Measurements from ENCODE around the gene ARHGEF4. TPM values are rescaled to one million over a fixed set of nuclear protein-coding genes. Genes with fewer than 3 reads are reported as not detected.
A peak's percentile ranks its signal among the peaks of the same experiment; 100 is the strongest.
"Not testable (repeated sequence)": the region's sequence is repeated elsewhere in the genome, so short reads cannot be mapped to it uniquely, and the experiment has no call there.

The ARHGEF4 gene
- total and polyA plus RNA-seq, 3 experiments from 2014 or later = 0.51 to 5.3 (median 1.2) TPM

GRCh38 chr2:130901626-130902025 lies 64.9 kb downstream of the ARHGEF4 start:
- H3K9me3 ChIP-seq (ENCODE audit: low read length); H3K4me3 Mint-ChIP-seq; H3K27me3 ChIP-seq (ENCODE audit: insufficient read depth, low read length, poor library complexity, severe bottlenecking); POLR2A ChIA-PET; H3K27ac Mint-ChIP-seq; H3K4me1 Mint-ChIP-seq; H3K36me3 Mint-ChIP-seq; CTCF ChIA-PET; H3K27ac ChIP-seq (ENCODE audit: low read depth, low read length); H3K4me3 ChIP-seq (ENCODE audit: low read length); H3K4me1 ChIP-seq (ENCODE audit: insufficient read depth, low read length); H3K36me3 ChIP-seq (ENCODE audit: insufficient read depth, low read length); DNase-seq; H3K9me3 Mint-ChIP-seq: not testable (repeated sequence)
- H3K27me3 Mint-ChIP-seq = peaks cover 10 to 24% of the 10 kb centered on the region in 2 donors

GRCh38 chr2:130908832-130909231 lies 72.1 kb downstream of the ARHGEF4 start:
- DNase-seq = no peak
- Mint-ChIP-seq H3K9me3 (peaks cover 0 to 3% (median 0%) of the 10 kb centered on the region in 5 donors), H3K4me1 (no peaks in the 10 kb centered on the region), H3K4me3 (no peak overlapping the region), H3K27me3 (peaks cover 13 to 29% of the 10 kb centered on the region in 2 donors), H3K36me3 (peaks cover 0 to 6% (median 0%) of the 10 kb centered on the region in 3 donors), H3K27ac (no peak overlapping the region)
- H3K9me3 ChIP-seq (ENCODE audit: low read length) = no peaks in the 10 kb centered on the region
- ChIA-PET POLR2A (no interaction called here), CTCF (no interaction called here)
- H3K27ac ChIP-seq (ENCODE audit: low read depth, low read length) = no peak overlapping the region
- H3K4me3 ChIP-seq (ENCODE audit: low read length) = no peak overlapping the region
- peaks cover 3% of the 10 kb centered on the region for H3K27me3 ChIP-seq (ENCODE audit: insufficient read depth, low read length, poor library complexity, severe bottlenecking)
- no peaks in the 10 kb centered on the region for H3K36me3 ChIP-seq (ENCODE audit: insufficient read depth, low read length)
- no peaks in the 10 kb centered on the region for H3K4me1 ChIP-seq (ENCODE audit: insufficient read depth, low read length)

DNA sequence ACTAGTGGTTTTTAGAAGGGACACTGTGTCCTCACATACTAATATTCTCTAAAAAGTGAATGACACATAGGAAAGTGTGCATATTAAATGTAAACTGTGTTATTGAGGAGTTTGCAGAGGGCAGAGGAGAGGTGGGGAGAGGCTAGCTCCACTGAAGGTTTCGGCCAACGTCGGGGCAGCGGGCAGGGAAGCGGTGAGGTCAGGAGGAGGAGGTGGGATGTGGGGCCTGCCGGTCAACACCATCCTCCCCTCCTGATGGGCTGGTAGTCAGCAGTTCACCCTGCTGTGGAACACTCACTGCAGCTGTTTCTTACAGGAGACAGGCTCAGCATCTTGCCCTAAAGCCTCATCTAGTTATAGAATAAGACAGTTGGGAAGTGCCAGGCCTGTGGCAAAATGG lies 74.2 kb downstream of the ARHGEF4 start:
- Mint-ChIP-seq H3K4me3 (no peak overlapping the region), H3K27ac (no peak overlapping the region), H3K27me3 (peaks cover 16 to 34% of the 10 kb centered on the region in 2 donors), H3K36me3 (peaks cover 0 to 6% (median 0%) of the 10 kb centered on the region in 3 donors), H3K9me3 (peaks cover 0 to 3% (median 0%) of the 10 kb centered on the region in 5 donors), H3K4me1 (no peaks in the 10 kb centered on the region)
- Histone ChIP-seq H3K36me3 (ENCODE audit: insufficient read depth, low read length) (no peaks in the 10 kb centered on the region), H3K27ac (ENCODE audit: low read depth, low read length) (no peak overlapping the region), H3K4me1 (ENCODE audit: insufficient read depth, low read length) (no peaks in the 10 kb centered on the region), H3K4me3 (ENCODE audit: low read length) (no peak overlapping the region), H3K27me3 (ENCODE audit: insufficient read depth, low read length, poor library complexity, severe bottlenecking) (peaks cover 3% of the 10 kb centered on the region), H3K9me3 (ENCODE audit: low read length) (no peaks in the 10 kb centered on the region)
- ChIA-PET POLR2A (no interaction called here), CTCF (no interaction called here)
- DNase-seq = no peak

- no peak overlapping the region for H3K4me3 Mint-ChIP-seq
- ChIA-PET CTCF (no interaction called here), POLR2A (no interaction called here)
- Histone ChIP-seq H3K4me3 (ENCODE audit: low read length) (no peak overlapping the region), H3K9me3 (ENCODE audit: low read length) (no peaks in the 10 kb centered on the region), H3K27ac (ENCODE audit: low read depth, low read length) (no peak overlapping the region), H3K36me3 (ENCODE audit: insufficient read depth, low read length) (no peaks in the 10 kb centered on the region), H3K4me1 (ENCODE audit: insufficient read depth, low read length) (no peaks in the 10 kb centered on the region), H3K27me3 (ENCODE audit: insufficient read depth, low read length, poor library complexity, severe bottlenecking) (peaks cover 1% of the 10 kb centered on the region)
- DNase-seq = no peak
- H3K36me3 Mint-ChIP-seq = peaks cover 0 to 4% (median 0%) of the 10 kb centered on the region in 3 donors
- H3K27ac Mint-ChIP-seq = no peak overlapping the region
- no peaks in the 10 kb centered on the region for H3K4me1 Mint-ChIP-seq
- peaks cover 15 to 30% of the 10 kb centered on the region in 2 donors for H3K27me3 Mint-ChIP-seq
- H3K9me3 Mint-ChIP-seq = peaks cover 0 to 2% (median 0%) of the 10 kb centered on the region in 5 donors
Observed at GRCh38 chr2:130911482-130911881, 74.8 kb downstream of the ARHGEF4 start.

DNA sequence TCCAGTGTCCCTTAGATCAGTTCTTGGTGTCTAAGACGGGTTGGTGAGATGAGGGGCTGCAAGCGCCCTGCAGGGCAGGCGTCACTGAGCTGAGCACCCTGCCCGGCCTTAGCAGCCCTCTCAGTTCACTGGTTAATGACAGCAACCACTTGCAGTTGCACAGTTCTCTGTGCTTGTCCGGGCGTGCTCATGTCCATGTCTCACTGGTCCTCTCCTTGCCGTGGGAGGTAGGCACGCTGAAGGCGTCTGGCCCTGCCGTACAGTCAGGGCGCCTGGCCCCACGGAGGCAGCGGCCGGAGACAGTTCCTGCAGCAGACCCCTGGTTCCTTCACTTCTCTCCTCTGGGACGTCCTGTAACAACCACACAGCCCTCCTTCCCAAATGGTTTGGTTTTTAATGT lies 75.3 kb downstream of the ARHGEF4 start:
- H3K27ac Mint-ChIP-seq = no peak overlapping the region
- H3K4me1 Mint-ChIP-seq = no peaks in the 10 kb centered on the region
- no peak for DNase-seq
- no peaks in the 10 kb centered on the region for H3K4me1 ChIP-seq (ENCODE audit: insufficient read depth, low read length)
- H3K27ac ChIP-seq (ENCODE audit: low read depth, low read length) = no peak overlapping the region
- H3K36me3 Mint-ChIP-seq = no peaks in the 10 kb centered on the region
- no peak overlapping the region for H3K4me3 ChIP-seq (ENCODE audit: low read length)
- no peaks in the 10 kb centered on the region for H3K9me3 ChIP-seq (ENCODE audit: low read length)
- peaks cover 12 to 30% of the 10 kb centered on the region in 2 donors for H3K27me3 Mint-ChIP-seq
- no peaks in the 10 kb centered on the region for H3K27me3 ChIP-seq (ENCODE audit: insufficient read depth, low read length, poor library complexity, severe bottlenecking)
- H3K36me3 ChIP-seq (ENCODE audit: insufficient read depth, low read length) = no peaks in the 10 kb centered on the region
- POLR2A ChIA-PET = no interaction called here
- CTCF ChIA-PET = no interaction called here
- H3K9me3 Mint-ChIP-seq = peaks cover 0 to 2% (median 0%) of the 10 kb centered on the region in 5 donors
- no peak overlapping the region for H3K4me3 Mint-ChIP-seq

GRCh38 chr2:130912471-130912870 lies 75.8 kb downstream of the ARHGEF4 start:
- H3K27ac ChIP-seq (ENCODE audit: low read depth, low read length) = no peak overlapping the region
- no peaks in the 10 kb centered on the region for H3K4me1 Mint-ChIP-seq
- no peaks in the 10 kb centered on the region for H3K36me3 ChIP-seq (ENCODE audit: insufficient read depth, low read length)
- CTCF ChIA-PET = no interaction called here
- H3K4me3 ChIP-seq (ENCODE audit: low read length) = no peak overlapping the region
- no peaks in the 10 kb centered on the region for H3K9me3 ChIP-seq (ENCODE audit: low read length)
- no peaks in the 10 kb centered on the region for H3K4me1 ChIP-seq (ENCODE audit: insufficient read depth, low read length)
- no peak for DNase-seq
- H3K27me3 ChIP-seq (ENCODE audit: insufficient read depth, low read length, poor library complexity, severe bottlenecking) = no peaks in the 10 kb centered on the region
- no peaks in the 10 kb centered on the region for H3K36me3 Mint-ChIP-seq
- POLR2A ChIA-PET = no interaction called here
- peaks cover 0 to 2% (median 0%) of the 10 kb centered on the region in 5 donors for H3K9me3 Mint-ChIP-seq
- no peak overlapping the region for H3K4me3 Mint-ChIP-seq
- peaks cover 12 to 30% of the 10 kb centered on the region in 2 donors for H3K27me3 Mint-ChIP-seq
- H3K27ac Mint-ChIP-seq = peak overlapping the region in 1 of 8 donors; percentile 6

DNA sequence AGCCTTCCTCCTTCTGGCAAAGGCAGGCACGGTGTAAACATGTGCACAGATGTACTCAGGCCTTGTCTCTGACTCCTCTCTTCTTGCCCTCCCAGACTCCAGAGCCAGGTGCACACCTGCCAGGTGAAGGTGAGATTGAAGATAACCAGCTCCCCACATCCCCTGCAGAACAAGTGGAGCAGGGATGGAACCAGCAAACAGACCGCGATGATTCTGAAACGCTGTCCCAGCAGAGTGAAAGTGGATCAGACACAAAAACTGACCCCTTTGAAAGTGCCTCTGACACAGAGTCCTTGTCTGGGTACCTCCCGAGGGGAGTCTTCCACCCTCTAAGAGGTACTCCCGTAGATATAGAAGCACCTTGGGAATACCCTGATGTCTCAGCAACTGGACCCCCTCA lies 77.2 kb downstream of the ARHGEF4 start:
- H3K27ac ChIP-seq (ENCODE audit: low read depth, low read length) = no peak overlapping the region
- H3K4me1 ChIP-seq (ENCODE audit: insufficient read depth, low read length) = no peaks in the 10 kb centered on the region
- peak overlapping the region in 1 of 8 donors; percentile 34 for H3K27ac Mint-ChIP-seq
- DNase-seq = no peak
- no peaks in the 10 kb centered on the region for H3K4me1 Mint-ChIP-seq
- peaks cover 10 to 27% of the 10 kb centered on the region in 2 donors for H3K27me3 Mint-ChIP-seq
- no peaks in the 10 kb centered on the region for H3K36me3 Mint-ChIP-seq
- H3K4me3 Mint-ChIP-seq = no peak overlapping the region
- ChIA-PET CTCF (no interaction called here), POLR2A (no interaction called here)
- no peak overlapping the region for H3K4me3 ChIP-seq (ENCODE audit: low read length)
- H3K27me3 ChIP-seq (ENCODE audit: insufficient read depth, low read length, poor library complexity, severe bottlenecking) = no peaks in the 10 kb centered on the region
- no peaks in the 10 kb centered on the region for H3K9me3 ChIP-seq (ENCODE audit: low read length)
- H3K9me3 Mint-ChIP-seq = peaks cover 0 to 2% (median 0%) of the 10 kb centered on the region in 5 donors
- no peaks in the 10 kb centered on the region for H3K36me3 ChIP-seq (ENCODE audit: insufficient read depth, low read length)

DNA sequence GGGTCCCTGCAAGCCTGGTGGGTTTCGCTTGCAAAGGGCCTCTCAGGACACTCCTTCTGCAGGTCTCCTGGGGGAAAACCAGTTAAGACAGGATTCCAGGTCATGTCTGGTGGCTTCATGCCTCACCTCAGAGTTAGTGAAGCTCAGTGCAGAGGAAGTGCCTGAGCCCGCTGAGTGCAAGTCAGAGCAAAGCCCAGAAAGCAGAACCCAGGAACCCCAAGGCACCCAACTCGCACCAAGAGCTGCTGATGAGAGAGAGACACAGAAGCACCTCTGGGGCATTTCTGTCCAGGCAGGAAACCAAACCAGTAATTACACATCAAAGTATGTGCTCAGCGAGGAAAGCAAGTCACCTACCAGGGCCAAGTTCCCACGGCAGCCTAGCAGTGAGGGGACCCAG lies 78.4 kb downstream of the ARHGEF4 start:
- no peak for DNase-seq
- Mint-ChIP-seq H3K4me1 (no peaks in the 10 kb centered on the region), H3K27me3 (peaks cover 9 to 23% of the 10 kb centered on the region in 2 donors), H3K27ac (no peak overlapping the region), H3K36me3 (no peaks in the 10 kb centered on the region), H3K9me3 (no peaks in the 10 kb centered on the region), H3K4me3 (no peak overlapping the region)
- Histone ChIP-seq H3K9me3 (ENCODE audit: low read length) (no peaks in the 10 kb centered on the region), H3K27me3 (ENCODE audit: insufficient read depth, low read length, poor library complexity, severe bottlenecking) (no peaks in the 10 kb centered on the region), H3K27ac (ENCODE audit: low read depth, low read length) (no peak overlapping the region), H3K4me3 (ENCODE audit: low read length) (no peak overlapping the region), H3K4me1 (ENCODE audit: insufficient read depth, low read length) (no peaks in the 10 kb centered on the region), H3K36me3 (ENCODE audit: insufficient read depth, low read length) (no peaks in the 10 kb centered on the region)
- POLR2A ChIA-PET = no interaction called here
- CTCF ChIA-PET = interaction anchor here (3.9 kb wide), 1 partner anchor 118 kb away, joined by 15 read pairs; no protein-coding TSS in a partner anchor
